Astrocyte of the spinal cord (primary cell): ENCODE results near the gene DGCR2.

Experiments
- DNase-seq: peaks from one replicate; pipeline ENCODE4 v3.0.0; 2011; ENCODE audit warnings: low read depth, low spot score
- H3K4me3 ChIP-seq: 2 replicates; pipeline ENCODE4 v1.5.1; 2011; ENCODE audit warnings: low read depth, mild to moderate bottlenecking, low read length, moderate library complexity
- in situ Hi-C: cut with HindIII; loops from 2 replicates; pipeline ENCODE4 v1.10.0; 2017; ENCODE audit warnings: low sequenced_read_pairs
- TF ChIP-seq, protein P1 (sequence below): IDR thresholded peaks from 2 replicates; pipeline ENCODE4 v1.5.1; 2012; ENCODE audit warnings: low read depth, mild to moderate bottlenecking, low read length, inconsistent platforms

The DGCR2 gene

DNA sequence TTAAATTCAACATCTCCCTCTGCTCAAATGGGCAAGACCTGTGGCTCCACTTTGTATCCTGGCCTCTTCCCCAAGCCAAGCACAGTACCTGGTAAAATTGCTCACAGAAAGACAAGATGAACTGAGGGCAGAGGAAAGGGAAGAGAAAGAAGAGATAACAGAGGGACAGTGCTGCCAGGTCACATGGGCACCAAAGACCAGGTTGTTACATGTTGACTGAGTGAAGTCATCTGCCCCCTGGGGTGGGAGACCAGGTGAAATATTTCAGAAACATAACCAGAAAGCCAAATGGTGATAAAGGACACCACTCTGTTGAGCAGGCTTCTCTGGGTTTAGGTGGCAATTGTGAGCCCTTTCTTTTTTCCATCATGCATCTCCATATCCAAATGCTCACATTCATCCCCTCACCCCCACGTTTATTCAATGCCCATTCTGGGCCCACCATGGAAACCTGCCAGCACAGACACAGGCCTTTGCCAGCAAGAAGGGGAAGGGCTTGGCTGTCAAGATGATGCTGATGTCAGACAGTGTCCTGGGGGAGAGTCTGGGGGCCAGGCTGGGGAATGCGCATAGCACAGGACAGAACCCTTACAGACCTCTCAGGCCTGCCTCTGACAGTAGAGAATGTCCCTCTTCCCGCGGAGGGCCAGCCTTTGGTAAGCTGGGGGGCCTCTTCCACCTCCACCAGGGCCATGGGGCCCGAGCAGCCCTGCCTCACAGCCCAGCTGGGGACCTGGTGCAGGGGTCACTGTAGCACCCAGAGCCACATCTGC is 51.6 kb downstream of the DGCR2 start:
- TF ChIP-seq, protein P1, sequence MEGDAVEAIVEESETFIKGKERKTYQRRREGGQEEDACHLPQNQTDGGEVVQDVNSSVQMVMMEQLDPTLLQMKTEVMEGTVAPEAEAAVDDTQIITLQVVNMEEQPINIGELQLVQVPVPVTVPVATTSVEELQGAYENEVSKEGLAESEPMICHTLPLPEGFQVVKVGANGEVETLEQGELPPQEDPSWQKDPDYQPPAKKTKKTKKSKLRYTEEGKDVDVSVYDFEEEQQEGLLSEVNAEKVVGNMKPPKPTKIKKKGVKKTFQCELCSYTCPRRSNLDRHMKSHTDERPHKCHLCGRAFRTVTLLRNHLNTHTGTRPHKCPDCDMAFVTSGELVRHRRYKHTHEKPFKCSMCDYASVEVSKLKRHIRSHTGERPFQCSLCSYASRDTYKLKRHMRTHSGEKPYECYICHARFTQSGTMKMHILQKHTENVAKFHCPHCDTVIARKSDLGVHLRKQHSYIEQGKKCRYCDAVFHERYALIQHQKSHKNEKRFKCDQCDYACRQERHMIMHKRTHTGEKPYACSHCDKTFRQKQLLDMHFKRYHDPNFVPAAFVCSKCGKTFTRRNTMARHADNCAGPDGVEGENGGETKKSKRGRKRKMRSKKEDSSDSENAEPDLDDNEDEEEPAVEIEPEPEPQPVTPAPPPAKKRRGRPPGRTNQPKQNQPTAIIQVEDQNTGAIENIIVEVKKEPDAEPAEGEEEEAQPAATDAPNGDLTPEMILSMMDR = no peak

GRCh38 chr22:19069451-19069850 is 52.8 kb downstream of the DGCR2 start:
- in situ Hi-C loops = no loop called here
- DNase-seq = no peak
- H3K4me3 ChIP-seq = no peak overlapping the region
- TF ChIP-seq, protein P1 = no peak

More for the DNA sequence above, 51.6 kb downstream of the DGCR2 start:
- H3K4me3 ChIP-seq = no peak overlapping the region
- in situ Hi-C loops = no loop called here
- DNase-seq = no peak

GRCh38 chr22:19068784-19069271 is 53.4 kb downstream of the DGCR2 start:
- TF ChIP-seq, protein P1 = no peak
- H3K4me3 ChIP-seq = no peak overlapping the region
- DNase-seq = no peak
- in situ Hi-C loops = no loop called here

DNA sequence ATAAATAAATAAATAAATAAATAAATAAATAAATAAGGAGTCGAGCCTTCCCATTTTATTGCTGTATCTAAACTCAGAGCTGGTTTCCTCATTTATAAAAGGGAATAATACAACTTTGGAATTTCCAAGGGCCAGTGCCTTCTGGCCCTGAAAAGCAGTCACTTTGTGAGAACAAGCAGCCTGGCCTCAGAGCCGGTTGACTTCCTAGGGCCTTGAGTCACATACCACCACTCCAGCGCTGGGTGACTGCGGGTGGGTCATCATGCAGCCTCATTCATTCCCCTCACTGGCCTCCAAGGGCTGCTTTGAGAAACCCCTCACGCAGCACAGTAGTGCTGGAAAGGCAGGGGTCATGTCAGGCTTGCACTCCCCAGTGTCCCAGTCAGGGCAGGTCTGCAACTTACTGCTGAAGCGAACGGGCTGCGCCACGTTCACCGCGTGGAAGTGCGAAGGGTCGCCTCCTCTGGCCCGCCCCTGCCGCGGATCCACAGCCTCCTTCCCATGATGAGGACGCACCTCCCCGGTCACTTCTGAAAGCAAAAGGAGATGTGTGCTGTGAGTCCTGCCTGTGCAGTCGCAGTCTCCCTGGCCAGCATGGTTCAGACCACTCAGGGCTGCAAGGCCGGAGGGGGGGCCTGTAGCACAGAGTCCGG is 54.4 kb downstream of the DGCR2 start:
- in situ Hi-C loops = no loop called here
- TF ChIP-seq, protein P1 = no peak
- H3K4me3 ChIP-seq = no peak overlapping the region
- no peak for DNase-seq

DNA sequence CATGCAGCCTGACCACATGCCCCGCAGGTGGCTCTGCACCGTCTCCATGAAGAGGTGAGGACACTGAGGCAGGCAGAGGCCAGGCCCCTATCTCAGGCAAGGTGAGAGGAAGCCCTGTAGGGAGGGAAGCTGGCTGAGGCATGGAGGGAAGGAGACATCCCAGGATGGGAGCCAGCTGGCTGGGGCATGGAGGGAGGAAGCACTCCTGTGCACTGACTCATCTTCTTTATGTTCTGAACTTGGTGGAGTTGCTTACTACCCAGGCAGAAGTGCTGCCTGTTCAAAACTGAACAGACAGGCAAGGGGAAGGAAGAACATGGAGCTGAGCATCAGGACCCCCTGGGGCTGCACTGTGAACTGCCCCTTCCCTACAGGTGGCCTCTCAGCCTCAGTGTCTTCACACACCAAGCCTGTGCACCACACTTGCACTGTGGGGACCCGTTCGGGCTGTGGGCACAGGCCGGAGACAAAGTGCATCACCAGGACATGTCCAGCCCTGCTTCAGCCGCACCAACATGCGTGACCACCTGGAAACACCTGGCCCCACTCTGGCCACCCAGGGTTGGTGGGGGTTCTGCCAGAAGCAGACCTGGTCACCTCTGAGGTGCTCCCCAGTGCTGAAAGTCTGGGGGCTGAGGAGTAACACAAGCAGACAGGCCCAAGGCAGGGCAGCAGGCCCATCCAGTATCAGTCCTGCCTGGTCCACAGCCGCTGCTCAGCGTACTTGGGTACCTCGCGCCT is 55.5 kb downstream of the DGCR2 start:
- TF ChIP-seq, protein P1 = no peak
- peak; percentile 64 for DNase-seq
- H3K4me3 ChIP-seq = no peak overlapping the region
- in situ Hi-C loops = no loop called here

- TF ChIP-seq, protein P1 = no peak
- DNase-seq = no peak
- no peak overlapping the region for H3K4me3 ChIP-seq
- in situ Hi-C loops = no loop called here
Measured at GRCh38 chr22:19065929-19066328, 56.3 kb downstream of the DGCR2 start.
